NCI-H2227 (cell line): ENCODE data around the gene PEX14.

Source experiments
- DNase-seq: peaks from one replicate; lab custom pipeline; 2025; ENCODE audit not compliant: unreplicated experiment; lab: John Stamatoyannopoulos, UW

The PEX14 gene

DNA sequence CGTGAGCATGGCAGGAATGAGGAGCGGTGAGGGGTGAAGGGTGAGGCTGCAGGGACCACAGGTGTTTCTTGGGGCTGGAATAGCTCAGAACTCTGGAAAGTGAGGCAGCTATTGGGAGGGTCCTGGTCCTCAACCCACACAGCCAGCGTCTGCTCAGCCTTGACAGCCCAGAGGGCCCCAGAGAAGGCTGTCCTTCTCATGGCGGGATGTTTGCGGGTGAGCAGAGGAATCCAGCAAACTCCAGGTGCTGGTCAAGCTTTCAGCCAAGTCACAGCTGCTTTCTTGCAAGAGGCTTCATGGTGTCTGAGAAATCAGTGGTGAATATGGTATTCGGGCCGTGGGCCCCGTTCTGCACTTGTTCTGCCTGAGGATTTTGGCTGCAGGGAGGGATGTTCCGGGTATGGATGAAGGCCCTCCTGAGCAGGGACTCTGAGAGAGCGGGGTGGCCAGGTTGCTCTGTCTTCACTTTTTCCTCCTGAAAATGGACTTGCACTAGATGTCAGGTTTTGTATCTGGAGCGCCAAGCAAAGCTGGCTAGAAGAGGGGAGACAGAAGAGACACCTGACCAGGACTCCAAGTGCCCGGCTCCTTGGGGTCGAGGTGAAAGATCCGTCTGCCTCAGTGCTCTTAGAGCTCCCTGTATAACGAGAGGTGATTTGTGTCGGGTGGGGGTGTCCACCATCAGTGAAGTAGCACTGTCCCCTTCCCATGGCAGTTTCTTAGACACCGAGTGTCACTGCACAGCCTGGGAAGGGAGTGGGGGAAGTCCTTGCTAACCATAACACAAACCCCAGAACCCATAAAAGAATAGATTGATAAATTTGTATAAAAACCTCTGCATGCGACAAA lies 139.9 kb downstream of the PEX14 start:
- no peak for DNase-seq

DNA sequence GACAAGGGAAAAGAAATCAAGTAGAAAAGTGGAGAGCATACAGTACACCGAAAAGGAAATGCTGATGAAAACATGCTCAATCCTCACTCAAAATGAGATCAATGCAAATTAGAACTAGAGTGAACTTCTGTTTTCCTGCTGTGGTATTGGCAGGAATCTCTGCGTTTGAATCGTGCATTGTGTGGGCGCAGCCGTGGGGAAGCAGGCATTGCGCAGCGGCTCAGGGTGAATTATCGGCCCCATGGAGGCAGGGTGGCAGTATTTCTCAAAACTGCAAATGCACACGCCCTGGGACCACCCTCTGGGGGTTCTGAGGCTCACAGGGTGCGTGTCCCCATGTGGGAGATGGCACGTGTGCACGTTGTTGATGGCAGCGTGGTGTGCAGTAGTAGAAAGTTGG lies 140.6 kb downstream of the PEX14 start:
- no peak for DNase-seq

DNA sequence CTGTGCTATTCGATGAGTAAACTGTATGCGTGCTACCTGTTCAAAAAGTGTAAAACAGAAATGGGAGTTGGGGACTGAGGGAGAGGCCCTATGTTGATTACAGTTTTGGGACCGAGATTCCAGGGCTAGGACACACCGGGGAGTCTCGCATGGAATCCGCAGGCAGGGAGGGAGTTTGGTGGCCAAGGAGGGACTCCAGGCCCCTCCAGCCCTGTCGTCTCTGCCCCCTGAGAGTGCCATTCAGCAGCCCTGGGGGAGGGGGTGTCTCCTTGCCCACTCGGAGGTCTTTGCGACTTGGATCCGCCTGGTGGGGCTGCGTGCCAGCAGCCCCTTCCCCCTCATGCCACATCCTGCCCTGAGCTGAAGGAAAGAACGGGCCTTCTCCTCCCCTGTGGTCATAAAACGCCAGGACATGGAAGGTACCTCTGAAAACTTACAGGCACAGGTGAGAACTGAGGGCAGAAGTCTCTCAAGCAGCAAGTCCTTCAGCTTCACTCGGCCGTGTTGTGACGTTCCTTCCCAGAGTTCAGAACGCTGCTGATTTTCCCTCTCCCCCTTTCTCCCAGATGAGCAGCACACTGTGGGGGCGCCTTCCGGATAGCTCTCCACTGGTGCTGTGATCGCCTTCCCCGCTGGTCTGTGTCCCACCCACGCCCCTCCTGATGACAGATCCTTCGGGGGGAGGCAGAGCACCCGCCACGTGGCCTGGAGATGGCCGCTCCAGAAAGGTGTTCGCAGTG lies 141.4 kb downstream of the PEX14 start:
- no peak for DNase-seq

DNA sequence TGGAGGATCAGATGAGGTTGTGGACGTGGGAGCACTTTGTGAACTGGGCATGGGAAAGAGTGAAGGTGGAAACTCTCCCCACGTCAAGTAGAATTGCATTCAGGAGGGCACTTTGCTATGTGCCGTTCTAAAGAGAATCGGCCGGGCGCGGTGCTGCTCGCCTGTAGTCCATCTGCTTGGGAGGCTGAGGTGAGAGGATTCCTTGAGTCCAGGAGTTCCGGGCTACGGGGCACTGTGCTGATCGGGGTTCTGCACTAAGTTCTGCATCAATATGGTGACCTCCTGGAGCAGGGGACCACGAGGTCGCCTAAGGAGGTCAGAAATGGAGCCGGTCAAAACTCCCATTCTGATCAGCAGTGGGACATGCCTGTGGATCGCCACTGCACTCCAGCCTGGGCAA lies 141.9 kb downstream of the PEX14 start:
- no peak for DNase-seq

DNA sequence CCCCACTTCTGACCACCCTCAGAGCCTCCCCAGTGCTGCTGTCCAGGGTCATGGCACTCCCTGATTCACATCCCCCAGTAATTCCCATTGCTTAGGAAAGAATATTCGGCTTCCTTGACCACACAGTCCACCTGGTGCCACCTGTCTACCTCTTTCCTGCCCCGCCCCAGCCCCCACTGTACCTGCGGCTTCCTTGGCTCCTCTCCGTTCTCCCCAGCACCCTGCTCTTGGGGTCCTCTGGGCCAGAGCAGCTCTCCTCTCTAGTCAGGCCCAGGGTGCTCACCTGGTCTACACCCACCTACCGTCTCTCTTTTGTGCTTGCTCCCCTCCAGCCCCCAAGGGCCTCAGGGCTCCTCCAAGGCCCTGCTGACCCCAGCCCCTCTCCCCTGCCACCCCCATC lies 142.6 kb downstream of the PEX14 start:
- no peak for DNase-seq

DNA sequence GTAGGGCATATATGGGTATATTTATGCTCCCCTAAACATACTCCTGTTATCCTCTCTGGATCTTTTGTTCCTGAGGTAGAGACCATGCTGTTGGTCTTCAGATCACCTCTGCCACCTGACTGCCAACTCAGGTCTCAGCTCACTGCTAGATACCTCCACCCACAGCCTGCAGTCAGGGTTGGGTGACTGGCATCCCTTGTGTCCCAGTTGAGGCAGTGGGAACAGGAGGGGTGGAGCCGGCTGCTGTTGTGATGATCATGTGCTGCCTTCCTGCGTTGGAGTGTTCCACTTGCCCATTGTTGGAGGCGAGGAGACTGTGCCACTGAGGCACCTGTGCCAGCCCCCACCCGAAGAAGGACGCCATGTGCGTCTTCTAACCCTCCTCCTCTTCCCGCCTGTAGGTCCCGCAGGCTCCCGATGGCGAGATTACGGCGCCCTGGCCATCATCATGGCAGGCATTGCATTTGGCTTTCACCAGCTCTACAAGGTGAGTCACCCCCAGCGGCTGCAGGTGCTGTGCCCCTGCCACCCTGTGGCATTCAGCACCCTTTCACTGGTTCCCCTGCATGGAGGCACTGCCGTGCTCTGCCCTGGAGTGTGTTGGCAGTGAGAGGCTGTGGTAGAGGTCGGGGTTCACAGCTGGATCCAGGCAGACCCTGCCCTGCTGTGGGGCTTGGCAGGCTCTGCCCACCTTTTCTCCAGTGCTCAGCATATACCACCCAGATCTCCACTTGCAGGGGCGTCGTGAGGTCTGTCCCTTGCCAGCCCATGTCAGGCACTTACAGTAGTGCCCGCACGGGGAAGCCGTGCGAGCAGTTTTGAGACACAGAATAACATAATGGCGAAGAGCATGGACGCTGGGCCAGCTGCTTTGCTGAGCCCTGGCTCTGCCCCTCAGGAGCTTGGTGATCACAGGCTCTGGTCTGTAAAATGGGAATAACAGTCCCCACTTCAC lies 143.5 kb downstream of the PEX14 start:
- DNase-seq: no peak

DNA sequence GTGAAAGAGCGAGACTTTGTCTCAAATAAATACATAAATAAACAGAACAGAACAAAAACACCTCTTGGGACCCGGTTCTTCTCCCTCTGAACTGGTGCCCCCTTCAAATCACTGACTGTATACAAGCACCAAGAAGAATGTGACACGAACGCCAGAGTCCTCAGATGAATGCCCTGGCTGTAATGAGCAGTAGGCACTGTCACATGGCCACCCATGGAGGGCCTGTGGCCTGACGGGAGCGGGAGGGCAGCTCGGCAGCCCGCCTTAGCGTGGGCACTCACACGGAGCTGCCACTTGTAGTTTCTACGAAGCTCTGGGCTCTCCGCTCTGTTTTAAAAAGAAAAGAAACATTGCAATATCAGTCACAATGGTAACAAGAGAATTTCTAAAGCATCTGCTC lies 146.0 kb downstream of the PEX14 start:
- no peak for DNase-seq

DNA sequence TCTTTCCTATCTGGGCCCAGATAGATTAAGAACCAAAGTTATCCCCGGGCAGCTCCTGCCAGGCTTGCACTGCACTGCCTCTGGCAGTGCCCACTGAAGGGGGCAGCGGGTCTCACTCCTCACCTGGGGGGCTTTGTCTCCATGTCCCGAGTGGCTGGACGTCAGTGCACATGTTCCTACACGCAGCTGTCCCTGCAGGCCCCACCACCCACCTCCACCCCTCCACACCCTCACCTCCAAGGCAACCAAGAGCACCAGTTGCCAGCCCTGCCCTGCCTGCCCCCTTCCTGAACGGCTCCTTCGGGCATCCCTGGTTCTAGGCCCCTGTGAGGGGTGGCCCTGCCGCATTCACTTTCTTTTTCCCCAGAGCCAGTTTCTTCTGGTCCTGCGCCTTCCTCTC lies 147.2 kb downstream of the PEX14 start:
- no peak for DNase-seq

DNA sequence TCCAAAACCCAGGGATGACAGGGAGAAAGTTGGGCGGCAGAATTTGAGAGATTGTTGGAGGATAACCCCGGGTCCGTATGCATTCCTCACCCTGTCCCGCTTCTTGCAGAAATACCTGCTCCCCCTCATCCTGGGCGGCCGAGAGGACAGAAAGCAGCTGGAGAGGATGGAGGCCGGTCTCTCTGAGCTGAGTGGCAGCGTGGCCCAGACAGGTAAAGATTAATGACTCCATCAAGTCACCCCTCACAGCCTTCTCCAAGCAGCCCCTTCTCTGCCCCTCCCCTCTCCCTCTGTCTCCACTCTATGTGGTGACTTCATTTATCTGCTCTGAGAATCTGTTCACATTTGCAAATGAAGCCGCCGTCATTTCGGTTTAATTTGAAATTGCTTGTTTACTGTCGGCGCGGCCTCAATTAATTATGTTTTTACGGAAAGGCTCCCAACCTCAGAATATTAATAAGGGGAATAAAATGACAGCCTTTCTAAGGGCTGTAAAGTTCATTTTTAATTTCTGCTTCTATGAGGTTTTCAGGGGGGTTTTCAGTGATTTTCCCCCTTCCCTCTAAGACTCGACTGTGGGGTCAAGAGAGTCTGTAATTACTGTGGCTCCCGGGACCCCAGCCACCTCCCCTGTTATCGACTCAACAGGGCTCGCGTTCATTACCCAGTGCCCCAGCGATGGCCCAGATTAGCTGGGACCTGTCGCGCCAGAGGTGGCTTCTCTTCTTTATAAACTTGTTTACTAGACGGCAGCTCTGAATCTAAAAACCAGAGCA lies 148.3 kb downstream of the PEX14 start:
- peak; percentile 10 for DNase-seq

DNA sequence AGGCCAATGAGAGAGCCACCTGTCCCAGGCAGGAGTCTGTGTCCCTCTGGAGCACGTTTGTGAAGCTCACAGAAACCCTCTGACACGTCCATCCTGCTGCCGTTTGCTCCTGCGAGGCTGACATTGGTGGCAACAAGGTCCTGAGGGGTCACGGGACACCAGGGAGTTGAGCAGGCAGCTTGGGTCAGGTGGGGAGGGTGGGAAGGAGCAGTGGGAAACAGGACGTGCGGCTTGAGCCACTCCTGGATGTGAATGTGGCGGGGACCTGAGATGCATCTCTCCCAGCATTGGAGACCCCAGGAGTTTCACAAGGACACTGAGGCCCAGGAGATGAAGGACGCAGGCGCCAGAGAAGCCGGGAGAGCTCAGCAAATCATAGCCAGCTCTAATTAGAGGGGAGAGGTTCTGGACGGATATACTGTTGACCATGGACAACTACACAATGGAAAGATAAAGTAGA lies 149.0 kb downstream of the PEX14 start:
- DNase-seq: no peak

DNA sequence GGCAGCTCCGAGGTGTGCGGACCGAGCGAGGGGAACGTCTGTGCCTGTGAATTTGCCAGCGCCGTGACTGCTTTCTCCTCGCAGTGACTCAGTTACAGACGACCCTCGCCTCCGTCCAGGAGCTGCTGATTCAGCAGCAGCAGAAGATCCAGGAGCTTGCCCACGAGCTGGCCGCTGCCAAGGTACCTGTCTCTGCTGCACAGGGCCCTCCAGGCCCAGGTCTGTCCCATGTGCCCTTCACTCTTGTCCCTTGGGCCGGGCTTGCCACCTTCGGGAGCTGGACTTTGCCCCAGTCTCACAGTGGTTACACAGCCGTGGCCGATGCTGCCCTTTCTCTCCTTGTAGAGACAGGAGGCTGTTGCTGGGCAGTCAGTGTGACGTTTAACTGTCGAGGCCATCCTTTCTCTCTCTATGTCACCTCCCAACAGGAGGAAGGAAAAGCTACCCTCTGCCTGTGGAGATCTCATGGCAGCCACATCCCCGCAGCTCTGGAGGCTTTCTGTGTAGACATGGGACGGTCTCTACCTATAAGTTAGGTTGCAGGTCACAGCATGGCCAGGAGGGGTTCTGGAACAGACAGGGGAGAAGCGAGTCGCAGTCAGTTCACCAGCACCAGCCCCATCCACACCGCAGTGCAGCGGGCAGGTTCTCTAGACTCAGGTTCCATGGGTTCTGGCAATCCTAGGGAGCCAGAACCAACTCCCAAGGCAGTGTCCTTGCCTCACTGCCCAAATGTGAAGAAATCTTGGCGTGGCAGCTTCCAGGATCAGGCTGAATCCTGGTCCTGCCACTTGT lies 149.7 kb downstream of the PEX14 start:
- no peak for DNase-seq

DNA sequence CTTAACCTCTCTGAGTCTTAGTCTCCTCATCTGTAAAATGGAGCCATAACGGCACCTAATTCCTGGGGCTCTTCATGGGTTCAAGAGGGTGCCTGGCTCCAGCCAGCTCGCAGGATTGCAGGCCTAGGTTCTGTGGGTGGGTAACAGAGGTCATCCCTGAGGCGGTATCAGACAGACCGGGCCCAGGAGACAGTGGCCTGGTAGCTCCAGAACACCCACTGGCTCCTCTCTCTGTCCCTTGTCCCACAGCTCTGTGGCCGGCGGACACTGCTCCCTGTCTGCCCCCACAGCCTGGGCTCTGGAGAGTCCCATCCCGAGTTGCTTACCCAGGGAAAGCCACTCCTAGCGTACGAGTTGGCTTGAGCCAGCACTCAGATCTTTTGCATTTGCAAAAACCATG lies 150.3 kb downstream of the PEX14 start:
- no peak for DNase-seq

DNA sequence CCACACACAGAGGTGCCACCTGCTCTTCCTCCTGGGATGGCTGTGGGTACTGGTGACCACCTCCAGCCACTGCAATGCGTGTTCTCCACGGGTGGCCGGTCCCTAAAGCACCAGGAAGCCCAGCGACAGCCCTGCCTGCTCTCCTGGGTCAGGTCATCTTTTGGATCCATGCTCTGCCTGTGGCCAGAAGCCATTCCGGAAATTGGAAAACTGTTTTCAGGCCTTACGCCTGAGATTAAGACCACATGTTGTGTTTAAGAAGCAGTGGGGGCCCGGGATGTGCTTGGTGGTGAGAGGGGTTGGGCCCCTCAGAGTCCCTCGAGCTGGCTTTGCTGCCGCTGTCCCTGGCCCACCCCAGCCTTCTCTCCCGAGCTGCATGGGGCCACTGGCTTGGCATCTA lies 150.8 kb downstream of the PEX14 start:
- no peak for DNase-seq

DNA sequence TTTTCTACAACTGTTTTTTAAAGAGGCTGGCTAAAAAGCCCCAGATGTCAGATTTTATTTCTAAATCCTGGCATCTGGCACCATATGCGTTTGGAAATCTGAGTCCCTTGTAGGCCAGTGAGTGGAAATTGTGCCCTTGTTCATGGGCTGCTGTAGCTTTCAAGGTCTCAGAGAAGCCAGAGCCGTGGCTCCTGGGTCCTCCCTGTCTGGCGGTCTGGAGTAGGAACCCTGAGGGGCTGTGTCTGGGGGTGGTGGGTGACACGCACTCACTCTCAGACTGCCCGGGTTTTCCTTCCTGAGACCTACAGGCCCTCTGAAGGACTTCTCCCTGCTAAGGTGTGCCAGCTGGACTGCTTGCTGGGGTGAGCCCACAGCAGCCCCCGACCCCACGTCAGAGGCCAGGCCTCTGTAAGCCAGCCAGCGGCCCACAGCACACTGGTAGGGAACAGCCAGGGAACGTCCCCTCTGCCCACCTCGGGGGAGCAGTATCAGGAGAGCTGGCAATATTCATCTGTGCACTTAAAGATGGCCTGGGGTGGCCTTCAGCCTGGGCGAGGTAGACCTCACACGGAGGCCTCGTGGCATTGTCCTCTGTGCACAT lies 151.5 kb downstream of the PEX14 start:
- no peak for DNase-seq

DNA sequence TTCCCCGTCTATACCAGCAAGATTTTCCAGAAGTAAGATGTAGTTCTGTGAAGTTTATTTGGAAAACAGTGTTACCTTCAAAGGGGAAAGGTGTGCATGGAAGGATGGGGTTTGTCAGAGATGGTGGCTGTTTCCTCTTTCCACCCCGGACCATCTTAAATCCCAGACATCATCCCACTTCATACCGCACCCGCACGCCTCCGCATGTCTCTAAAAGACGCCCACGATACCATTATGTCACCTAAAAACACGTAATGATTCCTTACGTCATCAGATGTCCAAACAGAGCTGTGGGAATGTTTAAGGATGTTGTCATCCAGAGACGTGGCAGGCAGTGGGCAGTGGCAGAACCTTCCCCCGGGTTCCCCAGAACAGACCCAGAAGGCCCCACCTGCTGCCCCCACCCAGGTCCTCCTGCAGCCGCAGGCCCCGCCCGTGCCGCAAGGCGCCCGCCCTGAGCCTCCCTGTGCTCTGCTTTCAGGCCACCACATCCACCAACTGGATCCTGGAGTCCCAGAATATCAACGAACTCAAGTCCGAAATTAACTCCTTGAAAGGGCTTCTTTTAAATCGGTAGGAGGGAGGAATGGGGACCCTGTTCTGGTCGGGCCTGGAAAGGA lies 152.2 kb downstream of the PEX14 start:
- DNase-seq: no peak

DNA sequence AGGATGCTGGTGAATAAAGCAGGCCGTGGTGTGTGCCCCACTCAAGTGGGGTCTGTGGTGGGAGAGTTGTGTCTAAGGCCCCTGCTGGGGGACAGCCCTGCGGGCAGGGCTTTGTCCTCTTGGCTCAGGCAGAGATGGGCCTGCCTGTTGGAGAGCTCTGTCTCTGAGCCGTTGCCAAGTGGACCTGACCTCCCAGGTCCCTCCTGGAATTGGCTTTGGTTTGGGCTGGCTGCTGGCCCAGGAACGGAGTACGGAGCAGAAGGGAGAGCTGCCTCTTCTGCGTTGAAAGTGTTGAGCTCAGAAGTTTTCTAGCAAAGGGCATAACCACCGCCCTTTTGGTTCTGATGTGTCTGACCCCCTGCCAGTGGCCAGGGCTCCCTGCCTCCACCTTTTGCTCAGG lies 153.9 kb downstream of the PEX14 start:
- no peak for DNase-seq

DNA sequence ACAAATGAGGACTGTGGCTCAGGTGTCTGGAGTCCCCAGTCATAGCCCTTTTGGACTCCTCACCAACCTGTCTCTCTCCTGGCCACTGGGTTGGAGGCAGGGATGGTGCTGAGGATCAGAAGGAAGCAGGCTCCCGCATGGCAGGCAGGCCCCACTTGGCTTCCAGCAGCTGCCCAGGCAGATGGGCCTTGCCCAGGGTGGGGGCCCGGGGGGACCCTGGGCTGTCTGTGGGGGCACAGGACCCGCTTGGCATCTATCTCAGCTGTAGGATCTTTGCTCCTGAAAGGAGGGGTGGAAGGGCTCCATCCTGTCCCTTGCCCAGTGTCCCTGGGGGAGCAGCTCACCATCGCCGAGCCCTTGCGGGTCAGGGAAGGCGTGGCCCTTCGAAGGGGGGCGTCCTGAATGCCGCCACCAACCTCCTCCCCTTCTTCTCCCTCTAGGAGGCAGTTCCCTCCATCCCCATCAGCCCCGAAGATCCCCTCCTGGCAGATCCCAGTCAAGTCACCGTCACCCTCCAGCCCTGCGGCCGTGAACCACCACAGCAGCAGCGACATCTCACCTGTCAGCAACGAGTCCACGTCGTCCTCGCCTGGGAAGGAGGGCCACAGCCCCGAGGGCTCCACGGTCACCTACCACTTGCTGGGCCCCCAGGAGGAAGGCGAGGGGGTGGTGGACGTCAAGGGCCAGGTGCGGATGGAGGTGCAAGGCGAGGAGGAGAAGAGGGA lies 154.5 kb downstream of the PEX14 start:
- no peak for DNase-seq
